ENCODE measurements around the gene PCDHGB5.

- TF ChIP-seq, protein P1, sequence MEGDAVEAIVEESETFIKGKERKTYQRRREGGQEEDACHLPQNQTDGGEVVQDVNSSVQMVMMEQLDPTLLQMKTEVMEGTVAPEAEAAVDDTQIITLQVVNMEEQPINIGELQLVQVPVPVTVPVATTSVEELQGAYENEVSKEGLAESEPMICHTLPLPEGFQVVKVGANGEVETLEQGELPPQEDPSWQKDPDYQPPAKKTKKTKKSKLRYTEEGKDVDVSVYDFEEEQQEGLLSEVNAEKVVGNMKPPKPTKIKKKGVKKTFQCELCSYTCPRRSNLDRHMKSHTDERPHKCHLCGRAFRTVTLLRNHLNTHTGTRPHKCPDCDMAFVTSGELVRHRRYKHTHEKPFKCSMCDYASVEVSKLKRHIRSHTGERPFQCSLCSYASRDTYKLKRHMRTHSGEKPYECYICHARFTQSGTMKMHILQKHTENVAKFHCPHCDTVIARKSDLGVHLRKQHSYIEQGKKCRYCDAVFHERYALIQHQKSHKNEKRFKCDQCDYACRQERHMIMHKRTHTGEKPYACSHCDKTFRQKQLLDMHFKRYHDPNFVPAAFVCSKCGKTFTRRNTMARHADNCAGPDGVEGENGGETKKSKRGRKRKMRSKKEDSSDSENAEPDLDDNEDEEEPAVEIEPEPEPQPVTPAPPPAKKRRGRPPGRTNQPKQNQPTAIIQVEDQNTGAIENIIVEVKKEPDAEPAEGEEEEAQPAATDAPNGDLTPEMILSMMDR (IDR thresholded peaks at IDR 0.05), result no peak
- TF ChIP-seq EP300 (IDR thresholded peaks at IDR 0.05) (no peak), POLR2A (IDR thresholded peaks at IDR 0.05) (no peak)
Observed at GRCh38 chr5:141393267-141393666, 4.5 kb upstream of the PCDHGB5 start.

All from suprapubic skin (tissue), 3 donors.